ENCODE results near the gene MFNG. TPM values are rescaled to one million over a fixed set of nuclear protein-coding genes. Genes with fewer than 3 reads are reported as not detected.

The MFNG gene, protein sequence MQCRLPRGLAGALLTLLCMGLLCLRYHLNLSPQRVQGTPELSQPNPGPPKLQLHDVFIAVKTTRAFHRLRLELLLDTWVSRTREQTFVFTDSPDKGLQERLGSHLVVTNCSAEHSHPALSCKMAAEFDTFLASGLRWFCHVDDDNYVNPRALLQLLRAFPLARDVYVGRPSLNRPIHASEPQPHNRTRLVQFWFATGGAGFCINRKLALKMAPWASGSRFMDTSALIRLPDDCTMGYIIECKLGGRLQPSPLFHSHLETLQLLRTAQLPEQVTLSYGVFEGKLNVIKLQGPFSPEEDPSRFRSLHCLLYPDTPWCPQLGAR
- 82.4 and 129 TPM in 2 replicates for total RNA-seq

DNA sequence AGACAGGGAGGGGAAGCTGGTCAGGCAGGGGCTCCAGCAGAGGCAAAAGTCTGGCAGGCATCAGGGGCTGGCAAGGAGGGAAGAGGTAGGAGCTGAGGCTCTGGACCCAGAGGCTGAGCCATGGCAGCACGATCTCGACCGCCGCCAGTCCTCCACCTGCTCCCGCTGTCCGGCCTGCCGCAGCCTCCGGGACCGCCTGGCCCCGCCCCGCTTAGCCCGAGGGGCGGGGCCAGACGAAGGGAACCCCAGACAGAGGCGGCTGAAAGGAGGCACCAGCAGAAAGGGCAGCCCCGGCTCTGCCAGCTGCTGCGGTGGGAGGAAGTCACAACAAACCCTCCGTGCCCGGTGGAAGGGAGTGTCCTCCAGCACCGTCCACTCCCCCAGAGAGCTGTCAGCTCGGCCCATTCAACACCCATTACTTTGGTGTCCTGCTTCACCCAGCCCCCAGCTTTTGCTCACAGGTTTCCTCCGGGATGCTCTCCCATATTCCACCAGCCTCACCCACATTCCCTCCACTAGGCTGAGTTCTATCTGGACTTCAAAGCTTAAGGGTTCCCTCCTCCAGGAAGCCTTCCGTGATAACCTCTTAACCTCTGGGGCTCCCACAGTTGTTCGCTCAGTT is at the start of gene MFNG:
MFNG (minus strand) TSS at position 161 of the 622 bp plus-strand sequence. CDS start 207 bp downstream, outside the sequence.

DNA sequence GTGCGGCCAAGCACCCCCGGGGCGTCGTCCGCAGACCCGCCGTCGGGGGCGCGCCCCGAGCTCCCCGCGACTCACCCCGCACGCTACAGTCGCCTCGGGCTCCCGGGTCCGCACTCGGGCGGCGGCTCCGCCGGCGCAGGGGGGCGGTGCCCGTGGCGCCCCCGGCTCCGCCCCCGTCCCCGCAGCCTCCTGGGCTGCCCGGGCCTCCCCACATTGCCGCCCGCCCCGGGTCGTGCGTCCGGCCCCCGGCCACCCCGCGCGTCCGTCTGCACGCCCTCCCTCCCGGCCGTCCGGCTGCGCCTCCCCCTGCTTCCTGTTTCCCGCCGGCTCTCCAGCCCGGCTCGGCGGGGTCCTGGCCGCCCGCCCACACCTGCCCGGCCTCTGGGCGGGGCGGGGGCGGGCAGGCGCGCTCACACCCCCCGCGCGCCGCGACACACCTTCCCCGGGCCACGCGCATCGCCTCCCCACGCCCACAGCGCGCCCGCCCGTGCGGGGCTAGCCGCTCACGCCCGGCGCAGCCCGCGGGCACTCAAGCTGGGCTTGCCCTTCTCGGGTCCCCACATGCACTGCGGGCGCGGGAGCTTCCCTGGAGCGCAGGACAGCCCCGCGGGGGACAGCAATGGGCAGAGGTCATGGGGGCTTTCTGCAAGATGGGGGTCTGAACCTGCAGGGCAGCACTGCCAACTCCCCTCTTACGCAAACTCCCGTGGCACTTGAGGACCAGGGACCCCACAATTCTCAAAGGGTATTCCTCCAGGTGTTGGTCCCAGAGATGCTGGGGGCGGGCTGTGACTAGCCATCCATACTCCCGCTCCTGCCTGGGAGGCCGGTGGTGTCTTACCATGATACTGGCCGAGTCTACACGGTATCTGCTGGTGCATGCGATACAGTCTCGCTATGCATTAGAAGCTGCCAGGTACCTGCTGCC is 33.3 kb upstream of the MFNG start, which contains the start of gene CARD10:
CARD10 (minus strand) TSS at position 148 of the 928 bp plus-strand sequence. CDS start 215 bp downstream, outside the sequence.

DNA sequence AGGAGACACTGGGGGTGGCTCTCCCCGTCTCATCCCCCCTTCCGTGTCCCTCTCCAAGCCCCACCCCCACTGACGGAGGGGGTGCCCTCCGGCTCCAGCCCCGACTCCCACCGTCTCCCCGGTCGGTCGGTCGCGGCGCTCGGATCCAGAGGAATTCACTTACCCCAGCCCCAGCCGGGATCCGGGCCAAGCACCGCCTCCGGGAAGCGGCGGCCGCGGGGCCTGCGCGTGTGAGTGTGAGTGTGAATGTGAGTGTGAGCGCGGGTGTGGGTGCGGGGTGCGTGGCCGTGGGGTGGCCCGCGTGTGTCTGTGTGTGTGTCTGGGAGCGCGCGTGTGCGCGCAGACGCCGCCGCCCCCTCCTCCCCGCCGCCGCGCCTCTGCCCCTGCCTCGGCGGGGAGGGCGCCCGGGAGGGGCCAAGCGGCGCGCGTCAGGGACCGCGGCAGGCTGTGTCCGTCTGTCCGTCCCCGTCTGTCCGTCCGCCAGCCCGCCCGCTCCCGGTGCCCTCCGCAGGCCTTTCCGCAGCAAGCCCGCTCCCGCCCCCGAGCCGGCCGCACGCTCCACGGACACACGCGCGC is 59.0 kb downstream of the MFNG start, which contains the start of gene ELFN2:
ELFN2 (minus strand) TSS at position 345 of the 576 bp plus-strand sequence. CDS start 51,945 bp downstream, outside the sequence.

Other genes with a start within 250 kb of the MFNG start
- gene RAC2, start 242.1 kb downstream of the MFNG start, total RNA-seq = 9.9 and 18.6 TPM in 2 replicates
- 0.06 TPM in 1 of 2 replicates, not detected in the other for gene CYTH4, start 203.9 kb downstream of the MFNG start, total RNA-seq
- under 0.01 and 0.06 TPM in 2 replicates for gene ELFN2, start 58.9 kb downstream of the MFNG start, total RNA-seq
- gene CARD10, start 33.0 kb upstream of the MFNG start, total RNA-seq = 29.6 and 37.2 TPM in 2 replicates
- gene CDC42EP1, start 74.1 kb upstream of the MFNG start, total RNA-seq = 13.3 and 18.5 TPM in 2 replicates
- not detected in 2 replicates for gene LGALS2, start 93.7 kb upstream of the MFNG start, total RNA-seq
- 25.4 and 50.4 TPM in 2 replicates for gene GGA1, start 122.5 kb upstream of the MFNG start, total RNA-seq
- 0.16 and 1.8 TPM in 2 replicates for gene SH3BP1, start 153.3 kb upstream of the MFNG start, total RNA-seq
- 4.9 and 8.4 TPM in 2 replicates for gene PDXP, start 172.3 kb upstream of the MFNG start, total RNA-seq
- gene LGALS1, start 189.3 kb upstream of the MFNG start, total RNA-seq = 4,257 and 8,992 TPM in 2 replicates
- 23.2 and 26.6 TPM in 2 replicates for gene NOL12, start 200.0 kb upstream of the MFNG start, total RNA-seq
- gene TRIOBP, start 210.7 kb upstream of the MFNG start, total RNA-seq = 85.0 and 210 TPM in 2 replicates

Measured in bladder microvascular endothelial cell (primary cell).